DND-41 (cell line): ENCODE measurements around the gene NDUFS3.

ENCODE experiments used
- ATAC-seq: fragments of 200-7000 bp; cut with Tn5 transposase; 3 replicates; pipeline ENCODE4 v1.9.1; 2021; ENCODE audit warnings: low read depth; ENCODE audit not compliant: insufficient read depth
- DNase-seq: peaks from one replicate; pipeline ENCODE4 v3.0.0-alpha.2; 2020
- H2AFZ ChIP-seq: 2 replicates; pipeline ENCODE4 v1.6.0; 2012; ENCODE audit warnings: low read depth, low read length
- H3K27ac ChIP-seq: 2 replicates; pipeline ENCODE4 v1.5.1; 2012; ENCODE audit warnings: low read length, inconsistent platforms
- H3K27me3 ChIP-seq: fragments of 200-600 bp; sonication (generic); 2 replicates; pipeline ENCODE4 v1.6.0; 2012; ENCODE audit warnings: low read length, mild to moderate bottlenecking, inconsistent platforms; ENCODE audit not compliant: insufficient read depth, poor library complexity
- H3K36me3 ChIP-seq: 2 replicates; pipeline ENCODE4 v1.5.1; 2012; ENCODE audit warnings: low read length, inconsistent platforms; ENCODE audit not compliant: insufficient read depth
- H3K4me1 ChIP-seq: 2 replicates; pipeline ENCODE4 v1.5.1; 2012; ENCODE audit warnings: mild to moderate bottlenecking, low read length; ENCODE audit not compliant: insufficient read depth
- H3K4me2 ChIP-seq: 2 replicates; pipeline ENCODE4 v1.6.0; 2012; ENCODE audit warnings: mild to moderate bottlenecking, moderate library complexity, low read length, inconsistent platforms; ENCODE audit not compliant: insufficient read depth
- H3K4me3 ChIP-seq, 2 experiments: fragments of 200-600 bp in 1 of 2; shearing (Covaris generic) in 1 of 2; 2 replicates each; pipeline ENCODE4 v1.5.1; 2012 to 2016; ENCODE audit warnings: inconsistent platforms in 2 of 2, low read length in 2 of 2, mild to moderate bottlenecking in 2 of 2, low read depth in 1 of 2, moderate library complexity in 1 of 2
- H3K79me2 ChIP-seq: 2 replicates; pipeline ENCODE4 v1.6.0; 2012; ENCODE audit warnings: low read length, inconsistent platforms; ENCODE audit not compliant: insufficient read depth
- H3K9ac ChIP-seq: 2 replicates; pipeline ENCODE4 v1.6.0; 2012; ENCODE audit warnings: low read depth, mild to moderate bottlenecking, inconsistent platforms, low read length, moderate library complexity
- H3K9me3 ChIP-seq: 2 replicates; pipeline ENCODE4 v1.5.1; 2012; ENCODE audit warnings: low read length, moderate library complexity, mild to moderate bottlenecking, inconsistent platforms; ENCODE audit not compliant: insufficient read depth, severe bottlenecking
- H4K20me1 ChIP-seq: 2 replicates; pipeline ENCODE4 v1.6.0; 2012; ENCODE audit warnings: low read length; ENCODE audit not compliant: insufficient read depth
- CTCF ChIP-seq: IDR thresholded peaks from 2 replicates; pipeline ENCODE4 v1.5.1; 2012; ENCODE audit warnings: borderline replicate concordance, low read length, moderate library complexity, mild to moderate bottlenecking; ENCODE audit not compliant: poor library complexity, severe bottlenecking; ENCODE audit errors: extremely low read depth
- EZH2 ChIP-seq: IDR thresholded peaks from 3 replicates; pipeline ENCODE4 v1.6.1; 2012; ENCODE audit warnings: borderline replicate concordance, low read depth, mild to moderate bottlenecking, moderate library complexity, low read length, inconsistent platforms; ENCODE audit not compliant: severe bottlenecking

The NDUFS3 gene

GRCh38 chr11:47616726-47617416 lies 38.0 kb downstream of the NDUFS3 start:
- no peak overlapping the region for H3K9ac ChIP-seq
- no peaks in the 10 kb centered on the region for H3K27me3 ChIP-seq
- H3K4me1 ChIP-seq: no peaks in the 10 kb centered on the region
- H3K27ac ChIP-seq: no peak overlapping the region
- H3K4me2 ChIP-seq: no peak overlapping the region
- H4K20me1 ChIP-seq: no peaks in the 10 kb centered on the region
- peaks cover 49% of the 10 kb centered on the region for H3K36me3 ChIP-seq
- no peaks in the 10 kb centered on the region for H3K79me2 ChIP-seq
- TF ChIP-seq EZH2 (no peak), CTCF (peak; percentile 52)
- DNase-seq (peak; percentile 30), ATAC-seq (peak; percentile 49; the same call in 1 of the 3 replicates)
- H2AFZ ChIP-seq: no peak overlapping the region
- no peaks in the 10 kb centered on the region for H3K9me3 ChIP-seq
- H3K4me3 ChIP-seq: no peak overlapping the region

- H3K79me2 ChIP-seq: no peaks in the 10 kb centered on the region
- DNase-seq: no peak
Observed at GRCh38 chr11:47617417-47617809, 38.5 kb downstream of the NDUFS3 start.

GRCh38 chr11:47620836-47621378 lies 42.0 kb downstream of the NDUFS3 start:
- no peak for ATAC-seq
- H3K4me3 ChIP-seq: no peak overlapping the region

More at GRCh38 chr11:47617417-47617809, 38.5 kb downstream of the NDUFS3 start:
- Histone ChIP-seq H3K9me3 (no peaks in the 10 kb centered on the region), H4K20me1 (no peaks in the 10 kb centered on the region), H3K4me3 (no peak overlapping the region), H3K4me2 (no peak overlapping the region), H3K9ac (no peak overlapping the region), H3K4me1 (no peaks in the 10 kb centered on the region), H3K36me3 (peaks cover 54% of the 10 kb centered on the region), H2AFZ (no peak overlapping the region), H3K27me3 (no peaks in the 10 kb centered on the region), H3K27ac (no peak overlapping the region)
- no peak for TF ChIP-seq CTCF
- no peak for TF ChIP-seq EZH2
- no peak for ATAC-seq

More at GRCh38 chr11:47620836-47621378, 42.0 kb downstream of the NDUFS3 start:
- no peak for TF ChIP-seq EZH2
- no peak for TF ChIP-seq CTCF
- Histone ChIP-seq H3K4me2 (no peak overlapping the region), H3K36me3 (peaks cover 87% of the 10 kb centered on the region), H3K79me2 (no peaks in the 10 kb centered on the region), H3K4me1 (no peaks in the 10 kb centered on the region), H3K27ac (no peak overlapping the region), H4K20me1 (no peaks in the 10 kb centered on the region; the same call in 1 of the 2 replicates), H3K9me3 (no peaks in the 10 kb centered on the region), H2AFZ (no peak overlapping the region), H3K9ac (no peak overlapping the region), H3K27me3 (no peaks in the 10 kb centered on the region)
- DNase-seq: no peak
